ENCODE measurements around the gene TTLL5. TPM values are rescaled to one million over a fixed set of nuclear protein-coding genes. Genes with fewer than 3 reads are reported as not detected.

TTLL5 gene
- total and polyA plus RNA-seq, 7 donors = 4.8 to 36.6 (median 17.9) TPM

DNA sequence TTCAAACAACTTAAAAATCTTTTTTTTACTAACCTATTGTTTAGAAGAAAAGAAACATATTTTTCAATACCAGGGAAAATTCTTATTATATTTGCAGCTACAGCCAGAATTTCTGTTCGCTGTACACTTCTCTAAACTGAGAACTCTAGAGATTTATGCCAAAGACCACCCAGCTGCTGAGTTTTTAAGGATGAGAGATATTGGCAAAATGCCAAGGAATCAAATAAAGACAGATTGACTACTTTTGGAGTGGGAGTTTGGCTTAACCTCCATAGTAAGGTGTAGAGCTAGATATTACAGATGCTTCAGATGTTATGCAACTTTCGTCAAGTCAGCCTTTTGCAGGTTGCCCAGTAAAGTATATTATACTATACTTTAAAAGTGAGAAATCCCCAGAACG lies 71.8 kb downstream of the TTLL5 start:
- TF ChIP-seq, protein P1, sequence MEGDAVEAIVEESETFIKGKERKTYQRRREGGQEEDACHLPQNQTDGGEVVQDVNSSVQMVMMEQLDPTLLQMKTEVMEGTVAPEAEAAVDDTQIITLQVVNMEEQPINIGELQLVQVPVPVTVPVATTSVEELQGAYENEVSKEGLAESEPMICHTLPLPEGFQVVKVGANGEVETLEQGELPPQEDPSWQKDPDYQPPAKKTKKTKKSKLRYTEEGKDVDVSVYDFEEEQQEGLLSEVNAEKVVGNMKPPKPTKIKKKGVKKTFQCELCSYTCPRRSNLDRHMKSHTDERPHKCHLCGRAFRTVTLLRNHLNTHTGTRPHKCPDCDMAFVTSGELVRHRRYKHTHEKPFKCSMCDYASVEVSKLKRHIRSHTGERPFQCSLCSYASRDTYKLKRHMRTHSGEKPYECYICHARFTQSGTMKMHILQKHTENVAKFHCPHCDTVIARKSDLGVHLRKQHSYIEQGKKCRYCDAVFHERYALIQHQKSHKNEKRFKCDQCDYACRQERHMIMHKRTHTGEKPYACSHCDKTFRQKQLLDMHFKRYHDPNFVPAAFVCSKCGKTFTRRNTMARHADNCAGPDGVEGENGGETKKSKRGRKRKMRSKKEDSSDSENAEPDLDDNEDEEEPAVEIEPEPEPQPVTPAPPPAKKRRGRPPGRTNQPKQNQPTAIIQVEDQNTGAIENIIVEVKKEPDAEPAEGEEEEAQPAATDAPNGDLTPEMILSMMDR (IDR thresholded peaks at IDR 0.05) = no peak
- TF ChIP-seq POLR2AphosphoS5 (IDR thresholded peaks at IDR 0.05) = no peak
- no peak for TF ChIP-seq POLR2A (IDR thresholded peaks at IDR 0.05)
- TF ChIP-seq EP300 (IDR thresholded peaks at IDR 0.05) = no peak
- no peak overlapping the region for H3K27ac ChIP-seq
- no peaks in the 10 kb centered on the region for H3K4me1 ChIP-seq
- H3K36me3 ChIP-seq = peaks cover 0 to 18% (median 0%) of the 10 kb centered on the region in 4 donors
- no peak overlapping the region for H3K4me3 ChIP-seq
- no peak for DNase-seq
- 95 to 96% methylated on average over 3 of the region's 3 CpGs for WGBS, 2 donors
- H3K27me3 ChIP-seq = no peaks in the 10 kb centered on the region
- H3K9me3 ChIP-seq = no peaks in the 10 kb centered on the region
- intact Hi-C loops (cut with DNase I) = no loop called here

DNA sequence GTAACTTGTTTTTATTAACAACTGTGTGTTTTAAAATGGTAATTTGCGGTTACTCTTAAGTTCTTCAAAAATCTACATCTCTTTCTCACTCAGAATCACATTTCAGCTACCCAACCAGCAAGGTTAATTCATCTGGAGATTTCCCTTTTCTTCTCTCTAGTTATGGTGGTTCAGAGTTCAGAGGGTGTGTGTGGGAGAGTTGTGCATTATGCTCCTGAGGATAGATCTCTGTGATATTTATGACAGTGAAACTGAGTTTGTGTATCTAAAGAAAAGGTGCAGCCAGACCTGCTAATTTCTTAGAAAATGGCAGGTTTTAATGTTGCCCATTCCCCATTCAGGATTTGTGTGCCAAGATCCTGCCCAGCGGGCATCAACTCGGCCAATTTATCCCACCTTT lies 73.8 kb downstream of the TTLL5 start:
- intact Hi-C loops (cut with DNase I) = no loop called here
- Histone ChIP-seq H3K27me3 (no peaks in the 10 kb centered on the region), H3K36me3 (peaks cover 0 to 18% (median 0%) of the 10 kb centered on the region in 4 donors), H3K27ac (no peak overlapping the region), H3K4me1 (no peaks in the 10 kb centered on the region), H3K9me3 (no peaks in the 10 kb centered on the region), H3K4me3 (no peak overlapping the region)
- TF ChIP-seq POLR2A (IDR thresholded peaks at IDR 0.05) (no peak), EP300 (IDR thresholded peaks at IDR 0.05) (no peak), POLR2AphosphoS5 (IDR thresholded peaks at IDR 0.05) (no peak)
- TF ChIP-seq, protein P1 (IDR thresholded peaks at IDR 0.05) = no peak
- WGBS, 2 donors = 59 to 62% methylated on average over 3 of the region's 3 CpGs
- DNase-seq = no peak

DNA sequence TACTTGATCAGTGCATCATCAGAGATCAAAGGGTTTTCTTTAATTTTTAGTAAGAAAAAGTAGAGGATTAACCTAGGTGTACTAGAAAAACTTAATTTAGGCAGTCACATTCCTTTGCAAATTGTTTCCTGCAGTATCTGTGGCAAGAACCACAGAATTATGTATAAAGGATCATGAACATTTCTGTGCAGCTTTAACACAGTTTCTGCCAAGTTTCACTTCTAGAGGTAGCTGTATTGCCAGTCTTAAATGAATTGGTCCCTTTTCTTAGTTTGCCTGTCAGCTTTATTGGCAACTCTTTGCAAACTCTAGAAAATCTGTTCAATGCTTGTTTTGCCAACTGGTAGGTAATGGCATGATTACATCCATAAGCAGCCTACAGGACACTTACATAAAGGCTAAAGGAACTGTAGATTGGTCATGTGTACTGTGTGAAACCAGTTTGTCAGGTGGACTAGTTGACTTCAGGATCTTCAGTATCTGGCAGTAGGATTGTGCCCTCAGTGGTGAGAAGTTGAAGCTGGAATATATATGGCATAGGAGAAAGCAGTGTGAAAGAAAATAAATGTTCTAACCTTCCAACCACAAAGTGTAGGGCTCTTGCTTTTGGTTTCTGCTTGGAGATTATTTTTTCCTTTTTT lies 75.9 kb downstream of the TTLL5 start:
- Histone ChIP-seq H3K4me1 (no peaks in the 10 kb centered on the region), H3K27ac (no peak overlapping the region), H3K36me3 (peaks cover 0 to 18% (median 0%) of the 10 kb centered on the region in 4 donors), H3K27me3 (no peaks in the 10 kb centered on the region), H3K9me3 (no peaks in the 10 kb centered on the region), H3K4me3 (no peak overlapping the region)
- TF ChIP-seq EP300 (IDR thresholded peaks at IDR 0.05) (no peak), POLR2AphosphoS5 (IDR thresholded peaks at IDR 0.05) (no peak), POLR2A (IDR thresholded peaks at IDR 0.05) (no peak)
- TF ChIP-seq, protein P1 (IDR thresholded peaks at IDR 0.05) = no peak
- intact Hi-C loops (cut with DNase I) = no loop called here
- no peak for DNase-seq

DNA sequence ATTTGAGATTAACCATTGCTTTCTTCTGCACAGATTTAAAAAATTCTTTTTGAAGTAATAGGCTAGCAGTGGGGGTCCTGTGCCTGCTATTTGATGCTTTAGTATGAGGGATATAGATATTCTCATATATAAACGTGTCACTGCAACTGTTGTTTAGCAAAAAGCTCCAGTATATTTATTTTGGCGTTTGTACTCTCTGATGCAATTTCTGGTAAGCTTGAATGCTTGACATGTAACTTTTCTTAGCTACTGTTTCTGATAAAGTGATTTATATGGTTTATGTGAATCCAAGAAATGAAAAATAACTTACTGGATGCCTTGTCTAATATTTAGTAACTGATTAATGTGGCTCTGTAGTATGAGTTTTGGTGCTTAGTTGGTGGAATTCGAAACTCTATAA lies 77.1 kb downstream of the TTLL5 start:
- 80 to 87% methylated on average over 3 of the region's 3 CpGs for WGBS, 2 donors
- no peaks in the 10 kb centered on the region for H3K9me3 ChIP-seq
- peaks cover 0 to 18% (median 0%) of the 10 kb centered on the region in 4 donors for H3K36me3 ChIP-seq
- no peak overlapping the region for H3K4me3 ChIP-seq
- no peaks in the 10 kb centered on the region for H3K27me3 ChIP-seq
- no peak for DNase-seq
- no peak overlapping the region for H3K27ac ChIP-seq
- intact Hi-C loops (cut with DNase I) = no loop called here
- TF ChIP-seq EP300 (IDR thresholded peaks at IDR 0.05) = no peak
- TF ChIP-seq, protein P1 (IDR thresholded peaks at IDR 0.05) = no peak
- TF ChIP-seq POLR2A (IDR thresholded peaks at IDR 0.05) = no peak
- TF ChIP-seq POLR2AphosphoS5 (IDR thresholded peaks at IDR 0.05) = no peak
- no peaks in the 10 kb centered on the region for H3K4me1 ChIP-seq

DNA sequence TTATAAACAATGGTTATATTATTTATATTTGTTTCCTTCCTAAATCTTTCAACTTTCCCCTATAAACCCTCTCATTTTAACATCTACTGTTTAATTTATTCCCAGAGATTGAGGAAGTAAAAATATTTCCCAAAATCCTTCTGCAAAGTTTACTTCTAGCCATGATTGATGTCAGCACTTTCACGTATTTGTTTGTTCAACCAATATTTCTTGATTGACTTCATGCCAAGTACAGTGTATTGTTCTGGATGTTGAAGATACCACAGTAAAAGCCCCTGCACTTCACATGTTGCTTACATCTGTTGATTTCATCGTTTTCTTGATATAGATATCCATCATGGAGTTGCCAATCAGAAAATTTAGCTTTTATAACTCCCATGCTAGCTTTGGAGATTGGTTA lies 81.8 kb downstream of the TTLL5 start:
- no peak for DNase-seq
- peaks cover 0 to 3% (median 2%) of the 10 kb centered on the region in 4 donors for H3K4me1 ChIP-seq
- no peak overlapping the region for H3K4me3 ChIP-seq
- peaks cover 0 to 24% (median 5%) of the 10 kb centered on the region in 4 donors for H3K36me3 ChIP-seq
- peaks cover 0 to 3% (median 0%) of the 10 kb centered on the region in 4 donors for H3K9me3 ChIP-seq
- no peak overlapping the region for H3K27ac ChIP-seq
- H3K27me3 ChIP-seq = no peaks in the 10 kb centered on the region
- TF ChIP-seq POLR2AphosphoS5 (IDR thresholded peaks at IDR 0.05) (no peak), POLR2A (IDR thresholded peaks at IDR 0.05) (no peak), EP300 (IDR thresholded peaks at IDR 0.05) (no peak)
- TF ChIP-seq, protein P1 (IDR thresholded peaks at IDR 0.05) = no peak
- intact Hi-C loops (cut with DNase I) = no loop called here
- 50 to 63% methylated on average over 2 of the region's 2 CpGs for WGBS, 2 donors
